OCI-M2 (cell line): ENCODE measurements around the gene FUT7.

Experiments used
- DNase-seq: peaks from one replicate; lab custom pipeline; 2025; ENCODE audit not compliant: unreplicated experiment; lab: John Stamatoyannopoulos, UW

FUT7 gene

DNA sequence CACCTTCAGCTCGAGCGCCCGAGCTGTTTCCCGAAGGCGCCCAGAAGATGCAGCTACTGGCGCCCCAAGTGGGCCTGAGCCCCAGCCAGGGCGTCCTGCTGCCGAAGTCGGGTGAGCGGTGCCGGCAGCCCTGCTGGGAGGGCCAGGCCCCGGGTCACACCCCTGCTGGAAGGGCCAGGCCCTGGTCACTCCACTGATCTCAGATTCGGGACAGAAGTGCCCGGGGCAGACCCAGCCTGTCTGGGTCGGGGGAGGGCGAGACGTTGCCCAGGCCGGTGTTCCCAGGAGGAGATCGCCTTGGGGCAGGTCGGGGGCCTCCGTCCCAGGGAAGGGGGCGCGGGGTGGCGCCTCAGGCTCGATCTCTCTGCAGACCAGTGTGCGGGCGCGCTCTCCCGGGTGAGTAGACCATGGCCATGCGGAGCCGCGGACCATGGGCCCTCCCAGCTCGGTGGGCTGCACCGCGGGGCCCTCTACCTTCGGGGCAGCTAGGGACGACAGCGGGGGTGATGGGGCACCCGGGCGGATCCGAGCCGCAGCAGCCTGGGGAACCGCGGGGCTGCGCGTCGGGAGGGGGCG, 46.8 kb downstream of the FUT7 start:
- DNase-seq: no peak

GRCh38 chr9:136984464-136985026, 47.3 kb downstream of the FUT7 start:
- DNase-seq: no peak

DNA sequence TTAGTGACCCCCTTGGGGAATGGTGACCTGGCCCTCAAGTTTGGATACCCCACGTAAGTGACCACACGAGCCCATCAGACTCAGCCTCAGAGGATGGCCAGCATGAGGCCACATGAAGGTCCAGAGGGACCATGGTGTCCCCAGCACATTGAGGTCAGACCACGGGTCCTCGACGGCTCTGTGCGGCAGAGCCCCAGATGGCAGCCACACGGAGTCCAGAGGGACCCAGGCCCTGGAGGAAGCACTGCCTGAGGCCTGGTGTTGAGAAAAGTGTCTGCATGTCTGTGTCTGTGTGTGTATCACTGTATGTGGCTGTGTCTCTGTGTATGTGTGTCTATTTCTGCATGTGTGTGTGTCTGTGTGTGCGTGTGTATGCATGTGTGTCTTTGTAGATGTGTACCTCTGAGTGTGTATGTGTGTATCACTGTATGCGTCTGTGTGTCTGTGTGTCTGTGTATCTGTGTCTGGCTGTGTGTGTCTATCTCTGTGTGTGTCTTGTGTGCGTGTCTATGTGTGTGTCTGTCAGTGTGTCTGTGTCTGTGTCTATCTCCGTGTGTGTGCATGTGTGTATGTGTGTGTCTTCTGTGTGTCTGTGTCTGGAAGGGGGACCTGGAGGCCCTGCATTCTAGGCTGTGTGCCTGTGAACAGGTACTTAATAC, 48.1 kb downstream of the FUT7 start:
- DNase-seq: no peak

DNA sequence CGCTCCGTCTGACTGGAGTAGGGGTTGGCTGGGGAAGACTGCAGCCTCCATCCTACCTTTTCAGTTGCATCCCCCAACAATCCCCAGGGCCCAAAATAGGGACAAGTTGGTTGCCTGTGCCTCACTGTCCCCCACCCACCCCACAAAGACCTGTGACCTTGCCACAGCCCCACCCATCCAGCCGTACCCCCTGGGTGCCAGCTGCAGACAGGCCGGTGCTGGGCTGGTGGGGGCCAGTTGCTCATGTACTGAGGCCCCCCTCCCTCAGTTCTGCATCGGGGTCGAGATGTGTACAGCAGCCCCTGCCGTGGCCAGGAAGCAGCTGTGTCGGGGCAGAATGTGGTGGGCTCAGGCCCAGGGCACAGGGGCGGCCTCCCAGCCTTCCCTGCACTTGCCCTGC, 48.7 kb downstream of the FUT7 start:
- DNase-seq: no peak

DNA sequence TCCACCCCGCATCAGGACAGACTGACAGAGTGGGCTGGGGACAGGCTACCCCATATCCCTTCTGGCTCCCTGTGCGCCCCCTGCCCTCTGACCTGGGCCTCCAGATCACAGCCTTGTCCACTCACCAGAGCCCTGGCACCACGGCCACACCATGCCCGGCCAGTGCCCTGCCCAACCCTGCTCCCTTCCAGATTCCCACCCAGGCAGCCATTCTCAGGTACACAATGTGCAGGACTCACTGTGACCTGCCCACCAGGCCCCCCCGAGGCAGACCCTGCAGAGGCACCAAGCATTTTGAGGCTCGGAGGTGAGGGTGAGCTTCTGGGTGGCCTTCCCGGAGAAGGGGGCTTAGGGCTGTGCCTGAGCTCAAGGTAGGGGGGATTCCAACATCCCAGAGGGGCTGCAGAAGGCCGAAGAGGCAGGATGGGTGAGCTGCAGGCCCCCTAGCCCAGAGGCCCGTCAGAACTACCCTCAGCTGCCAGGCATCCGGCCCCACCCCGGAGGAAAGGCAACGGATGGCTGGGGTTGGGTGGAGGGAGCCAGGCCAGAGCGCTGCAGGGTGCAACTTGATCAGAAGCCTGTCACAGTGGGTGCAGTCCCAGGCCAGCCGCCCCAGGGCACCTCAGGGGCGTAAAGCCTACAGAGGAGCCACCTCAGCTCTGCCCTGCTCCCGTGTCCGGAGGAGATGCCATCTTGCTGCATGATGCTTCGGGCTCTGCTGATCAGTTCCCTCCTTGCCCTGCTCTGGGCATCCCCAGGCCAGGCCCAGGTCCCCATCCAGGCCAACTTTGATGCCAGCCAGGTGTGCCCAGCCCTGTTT, 49.4 kb downstream of the FUT7 start, which contains the start of gene LCNL1:
TSS of gene LCNL1 (plus strand) at position 762 of the 820 bp plus-strand sequence. CDS start 594 bp downstream, outside the sequence.
- DNase-seq: no peak

DNA sequence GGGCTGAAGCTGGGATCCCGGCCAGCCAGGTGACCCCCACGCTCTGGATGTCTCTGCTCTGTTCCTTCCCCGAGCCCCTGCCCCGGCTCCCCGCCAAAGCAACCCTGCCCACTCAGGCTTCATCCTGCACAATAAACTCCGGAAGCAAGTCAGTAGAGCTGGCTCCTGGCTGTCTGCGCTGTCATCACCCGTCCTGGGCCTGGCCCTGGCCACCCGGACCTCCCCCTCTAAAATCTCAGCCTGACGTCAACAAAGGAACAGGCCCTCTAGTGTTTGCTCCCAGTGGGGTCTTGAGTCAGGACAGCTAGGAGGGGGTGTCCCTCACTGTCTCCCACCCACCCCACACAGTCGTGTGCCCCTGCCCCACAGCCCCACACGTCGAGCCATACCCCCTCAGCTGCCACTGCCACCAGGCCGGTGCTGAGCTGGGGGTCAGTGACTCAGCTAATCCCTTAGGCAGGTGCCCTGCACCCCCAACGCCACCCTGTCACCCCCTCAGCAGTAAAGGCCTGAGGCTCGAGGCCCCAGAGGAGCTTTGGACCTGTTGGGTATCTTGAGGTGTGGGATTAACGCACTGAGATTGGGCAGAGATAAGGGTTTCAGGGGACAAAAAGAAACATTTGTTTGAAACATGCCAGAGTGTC, 50.2 kb downstream of the FUT7 start:
- DNase-seq: no peak

GRCh38 chr9:136980669-136981478, 51.0 kb downstream of the FUT7 start:
- no peak for DNase-seq
